ENCODE data around the gene MTOR.

GRCh38 chr1:11065796-11066195 lies 196.6 kb downstream of the MTOR start:
- TF ChIP-seq RAD21 (IDR thresholded peaks at IDR 0.05 in 1 of 2, conservative IDR thresholded peaks at IDR 0.05 in 1 of 2; ENCODE audit: low read depth in 2 of 2, low read length in 2 of 2), result no peak
- no peak for TF ChIP-seq CTCF (IDR thresholded peaks at IDR 0.05; ENCODE audit: control extremely low read depth in 1 of 3, insufficient read depth in 1 of 3, low read depth in 1 of 3, low read length in 3 of 3)
- no peak for TF ChIP-seq EGR1 (IDR thresholded peaks at IDR 0.05; ENCODE audit: borderline replicate concordance, low read depth, low read length)
- TF ChIP-seq GABPA (IDR thresholded peaks at IDR 0.05; ENCODE audit: borderline replicate concordance, insufficient read depth, low read length), result no peak
- TF ChIP-seq ATF2 (IDR thresholded peaks at IDR 0.05; ENCODE audit: low read length), result no peak
- no peak for TF ChIP-seq POLR2AphosphoS5 (IDR thresholded peaks at IDR 0.05; ENCODE audit: low read depth, low read length)
- no peak for TF ChIP-seq ZNF274 (IDR thresholded peaks at IDR 0.05; ENCODE audit: borderline replicate concordance, extremely low read depth, low read length)
- TF ChIP-seq CEBPB (IDR thresholded peaks at IDR 0.05; ENCODE audit: low read depth, low read length), result no peak
- TF ChIP-seq HDAC6 (IDR thresholded peaks at IDR 0.05; ENCODE audit: low read depth, low read length), result no peak
- TF ChIP-seq POLR2A (IDR thresholded peaks at IDR 0.05; ENCODE audit: control extremely low read depth in 1 of 2, low read depth in 2 of 2, low read length in 2 of 2), result no peak
- TF ChIP-seq EP300 (IDR thresholded peaks at IDR 0.05; ENCODE audit: borderline replicate concordance in 1 of 2, low read depth in 2 of 2, low read length in 2 of 2), result no peak
- TF ChIP-seq SRF (IDR thresholded peaks at IDR 0.05; ENCODE audit: low read depth, low read length), result no peak

All from H1 (cell line).